ENCODE results near the gene KDR.

KDR gene

GRCh38 chr4:55133951-55134350 is 8.6 kb upstream of the KDR start:
- no peak for DNase-seq
- H3K79me2 ChIP-seq (ENCODE audit: low read length): no peaks in the 10 kb centered on the region
- H3K9me3 ChIP-seq (replicated peaks; ENCODE audit: insufficient read depth, low read length): no peaks in the 10 kb centered on the region
- no peaks in the 10 kb centered on the region for H3F3A ChIP-seq (ENCODE audit: insufficient read depth, low read length)
- H3K27me3 ChIP-seq (replicated peaks; ENCODE audit: insufficient read depth, low read length): no peaks in the 10 kb centered on the region
- no peaks in the 10 kb centered on the region for H4K20me1 ChIP-seq (ENCODE audit: insufficient read depth, low read length)
- no peak overlapping the region for H3K4me3 ChIP-seq (ENCODE audit: low read length)
- H3K36me3 ChIP-seq (replicated peaks; ENCODE audit: insufficient read depth, low read length): no peaks in the 10 kb centered on the region
- no peak for TF ChIP-seq EZH2phosphoT487 (IDR thresholded peaks at IDR 0.05; ENCODE audit: low read length)
- TF ChIP-seq CTCF (IDR thresholded peaks at IDR 0.05; ENCODE audit: low read length): no peak
- TF ChIP-seq EZH2 (optimal IDR thresholded peaks at IDR 0.05; ENCODE audit: low read depth, low read length): no peak
- no peak overlapping the region for H3K4me2 ChIP-seq (ENCODE audit: low read depth, low read length)
- no peaks in the 10 kb centered on the region for H3K4me1 ChIP-seq (ENCODE audit: low read length)
- no peak overlapping the region for H3K9ac ChIP-seq (ENCODE audit: low read length)
- H2AFZ ChIP-seq (ENCODE audit: low read length): no peak overlapping the region
- H3K9me2 ChIP-seq (replicated peaks; ENCODE audit: insufficient read depth, low read length): no peaks in the 10 kb centered on the region
- H3K27ac ChIP-seq (ENCODE audit: low read length): no peak overlapping the region

- Histone ChIP-seq H3K4me2 (ENCODE audit: low read depth, low read length) (no peak overlapping the region), H3K9ac (ENCODE audit: low read length) (no peak overlapping the region), H4K20me1 (ENCODE audit: insufficient read depth, low read length) (no peaks in the 10 kb centered on the region), H3F3A (ENCODE audit: insufficient read depth, low read length) (no peaks in the 10 kb centered on the region), H3K36me3 (replicated peaks; ENCODE audit: insufficient read depth, low read length) (no peaks in the 10 kb centered on the region), H2AFZ (ENCODE audit: low read length) (no peak overlapping the region), H3K9me3 (replicated peaks; ENCODE audit: insufficient read depth, low read length) (no peaks in the 10 kb centered on the region), H3K4me3 (ENCODE audit: low read length) (no peak overlapping the region), H3K27me3 (replicated peaks; ENCODE audit: insufficient read depth, low read length) (no peaks in the 10 kb centered on the region), H3K79me2 (ENCODE audit: low read length) (no peaks in the 10 kb centered on the region), H3K9me2 (replicated peaks; ENCODE audit: insufficient read depth, low read length) (no peaks in the 10 kb centered on the region), H3K4me1 (ENCODE audit: low read length) (no peaks in the 10 kb centered on the region), H3K27ac (ENCODE audit: low read length) (no peak overlapping the region)
- TF ChIP-seq CTCF (IDR thresholded peaks at IDR 0.05; ENCODE audit: low read length): no peak
- no peak for TF ChIP-seq EZH2 (optimal IDR thresholded peaks at IDR 0.05; ENCODE audit: low read depth, low read length)
- no peak for TF ChIP-seq EZH2phosphoT487 (IDR thresholded peaks at IDR 0.05; ENCODE audit: low read length)
- no peak for DNase-seq
These were observed 7.4 kb upstream of the KDR start for GRCh38 chr4:55132775-55133174.

- Histone ChIP-seq H3K9ac (ENCODE audit: low read length) (no peak overlapping the region), H4K20me1 (ENCODE audit: insufficient read depth, low read length) (no peaks in the 10 kb centered on the region), H3K27me3 (replicated peaks; ENCODE audit: insufficient read depth, low read length) (no peaks in the 10 kb centered on the region), H3F3A (ENCODE audit: insufficient read depth, low read length) (no peaks in the 10 kb centered on the region), H3K36me3 (replicated peaks; ENCODE audit: insufficient read depth, low read length) (no peaks in the 10 kb centered on the region), H3K4me3 (ENCODE audit: low read length) (no peak overlapping the region), H3K79me2 (ENCODE audit: low read length) (no peaks in the 10 kb centered on the region), H3K9me2 (replicated peaks; ENCODE audit: insufficient read depth, low read length) (no peaks in the 10 kb centered on the region), H3K9me3 (replicated peaks; ENCODE audit: insufficient read depth, low read length) (no peaks in the 10 kb centered on the region), H3K4me2 (ENCODE audit: low read depth, low read length) (no peak overlapping the region), H3K4me1 (ENCODE audit: low read length) (no peaks in the 10 kb centered on the region), H2AFZ (ENCODE audit: low read length) (no peak overlapping the region), H3K27ac (ENCODE audit: low read length) (no peak overlapping the region)
- DNase-seq: no peak
- TF ChIP-seq CTCF (IDR thresholded peaks at IDR 0.05; ENCODE audit: low read length) (no peak), EZH2phosphoT487 (IDR thresholded peaks at IDR 0.05; ENCODE audit: low read length) (no peak), EZH2 (optimal IDR thresholded peaks at IDR 0.05; ENCODE audit: low read depth, low read length) (no peak)
These were observed 2.1 kb upstream of the KDR start for GRCh38 chr4:55127521-55127920.

Data from MM.1S (cell line).